ENCODE results near the gene CNN1. TPM values are rescaled to one million over a fixed set of nuclear protein-coding genes. Genes with fewer than 3 reads are reported as not detected.

CNN1 gene
- total and polyA plus RNA-seq, 2 of the 8 experiments (the other 6 are each of a cell fraction or from before 2014, with no cell fraction given): 29.8 to 50.8 TPM

- TF ChIP-seq CHD7 (IDR thresholded peaks at IDR 0.05; ENCODE audit: insufficient replicate concordance, low read length): no peak
These were observed 43.1 kb downstream of the CNN1 start (continued) for GRCh38 chr19:11581740-11582139.
